Measurements from ENCODE around the gene LMOD1. TPM values are rescaled to one million over a fixed set of nuclear protein-coding genes. Genes with fewer than 3 reads are reported as not detected.

LMOD1 gene
- total RNA-seq, 1 experiment from 2014 or later = not detected

DNA sequence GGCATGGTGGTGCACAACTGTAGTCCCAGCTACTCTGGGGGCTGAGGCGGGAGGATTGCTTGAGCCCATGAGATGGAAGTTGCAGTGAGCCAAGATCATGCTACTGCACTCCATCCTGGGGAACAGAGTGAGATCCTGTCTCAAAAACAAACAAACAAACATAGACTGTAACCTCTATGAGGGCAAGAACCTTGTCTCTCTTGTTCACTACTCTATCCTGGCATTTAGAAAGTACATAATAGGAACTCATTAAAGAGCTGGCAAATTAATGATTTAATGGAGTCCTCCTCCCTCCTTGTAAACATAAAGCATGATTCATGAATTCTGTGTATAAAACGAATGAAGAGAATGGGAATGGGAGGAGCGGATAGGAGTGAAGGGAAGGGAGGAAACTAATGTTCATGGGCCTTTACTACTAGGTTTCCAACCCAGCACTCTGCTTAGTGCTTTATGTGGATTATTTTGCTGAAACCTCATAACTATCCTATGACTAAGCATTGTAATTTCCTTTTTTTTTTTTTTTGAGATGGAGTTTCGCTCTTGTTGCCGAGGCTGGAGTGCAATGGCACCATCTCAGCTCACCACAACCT, 8.6 kb downstream of the LMOD1 start:
- Histone ChIP-seq H3K79me2 (ENCODE audit: low read length) (no peaks in the 10 kb centered on the region), H3K9ac (ENCODE audit: low read length) (no peak overlapping the region), H2AFZ (ENCODE audit: low read length) (no peak overlapping the region), H3K4me1 (ENCODE audit: low read length) (0 out of 2 replicates have a peak, but pooled peaks cover 2% of the 10 kb centered on the region), H4K20me1 (ENCODE audit: insufficient read depth, low read depth, low read length) (no peaks in the 10 kb centered on the region), H3K4me3 (ENCODE audit: low read length) (no peak overlapping the region), H3K36me3 (ENCODE audit: insufficient read depth, low read length) (no peaks in the 10 kb centered on the region), H3K9me2 (replicated peaks; ENCODE audit: insufficient read depth, low read length) (no peaks in the 10 kb centered on the region), H3K27me3 (ENCODE audit: low read length) (no peaks in the 10 kb centered on the region), H3K27ac (ENCODE audit: low read length) (no peak overlapping the region), H3K4me2 (ENCODE audit: low read depth, low read length, poor library complexity, severe bottlenecking) (no peak overlapping the region), H3K9me3 (ENCODE audit: low read length) (no peaks in the 10 kb centered on the region)
- DNase-seq = no peak

GRCh38 chr1:201933840-201934430, 12.4 kb downstream of the LMOD1 start:
- Histone ChIP-seq H3K79me2 (ENCODE audit: low read length) (no peaks in the 10 kb centered on the region), H3K36me3 (ENCODE audit: insufficient read depth, low read length) (no peaks in the 10 kb centered on the region), H2AFZ (ENCODE audit: low read length) (no peak overlapping the region), H3K4me3 (ENCODE audit: low read length) (no peak overlapping the region), H3K9me3 (ENCODE audit: low read length) (no peaks in the 10 kb centered on the region), H3K9me2 (replicated peaks; ENCODE audit: insufficient read depth, low read length) (no peaks in the 10 kb centered on the region), H3K27me3 (ENCODE audit: low read length) (no peaks in the 10 kb centered on the region), H3K4me1 (ENCODE audit: low read length) (no peaks in the 10 kb centered on the region), H3K9ac (ENCODE audit: low read length) (no peak overlapping the region), H4K20me1 (ENCODE audit: insufficient read depth, low read depth, low read length) (no peaks in the 10 kb centered on the region), H3K4me2 (ENCODE audit: low read depth, low read length, poor library complexity, severe bottlenecking) (no peak overlapping the region), H3K27ac (ENCODE audit: low read length) (no peak overlapping the region)
- DNase-seq = no peak

DNA sequence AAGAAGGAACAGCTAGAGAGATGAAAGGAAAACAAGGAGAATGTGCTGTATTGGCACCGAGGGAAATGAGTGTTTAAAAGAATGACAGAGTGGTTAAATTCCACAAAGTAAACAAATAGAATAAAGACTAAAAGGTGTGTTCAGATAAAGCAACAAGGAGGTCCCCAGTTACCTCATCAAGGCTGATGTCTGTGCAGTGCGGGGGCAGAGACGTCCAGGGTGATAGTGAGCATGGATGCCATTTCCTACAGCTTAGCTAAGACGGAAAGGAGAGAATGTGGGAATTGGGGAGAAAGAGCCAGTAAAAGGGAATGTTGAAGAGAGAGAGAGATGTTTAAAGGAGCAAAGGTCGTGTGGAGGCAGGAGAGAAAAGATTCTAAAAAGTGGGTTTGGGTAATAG, 15.5 kb downstream of the LMOD1 start:
- Histone ChIP-seq H3K9ac (ENCODE audit: low read length) (no peak overlapping the region), H3K4me1 (ENCODE audit: low read length) (no peaks in the 10 kb centered on the region), H3K27me3 (ENCODE audit: low read length) (no peaks in the 10 kb centered on the region), H2AFZ (ENCODE audit: low read length) (no peak overlapping the region), H4K20me1 (ENCODE audit: insufficient read depth, low read depth, low read length) (no peaks in the 10 kb centered on the region), H3K36me3 (ENCODE audit: insufficient read depth, low read length) (no peaks in the 10 kb centered on the region), H3K4me2 (ENCODE audit: low read depth, low read length, poor library complexity, severe bottlenecking) (no peak overlapping the region), H3K79me2 (ENCODE audit: low read length) (no peaks in the 10 kb centered on the region), H3K4me3 (ENCODE audit: low read length) (no peak overlapping the region), H3K9me2 (replicated peaks; ENCODE audit: insufficient read depth, low read length) (no peaks in the 10 kb centered on the region), H3K9me3 (ENCODE audit: low read length) (no peaks in the 10 kb centered on the region), H3K27ac (ENCODE audit: low read length) (no peak overlapping the region)
- DNase-seq = no peak

GRCh38 chr1:201930137-201930536, 16.2 kb downstream of the LMOD1 start:
- H4K20me1 ChIP-seq (ENCODE audit: insufficient read depth, low read depth, low read length) = no peaks in the 10 kb centered on the region
- no peak overlapping the region for H3K4me3 ChIP-seq (ENCODE audit: low read length)
- no peaks in the 10 kb centered on the region for H3K4me1 ChIP-seq (ENCODE audit: low read length)
- H3K36me3 ChIP-seq (ENCODE audit: insufficient read depth, low read length) = no peaks in the 10 kb centered on the region
- H3K9me2 ChIP-seq (replicated peaks; ENCODE audit: insufficient read depth, low read length) = no peaks in the 10 kb centered on the region
- H3K9me3 ChIP-seq (ENCODE audit: low read length) = no peaks in the 10 kb centered on the region
- H3K9ac ChIP-seq (ENCODE audit: low read length) = no peak overlapping the region
- H3K27me3 ChIP-seq (ENCODE audit: low read length) = no peaks in the 10 kb centered on the region
- no peaks in the 10 kb centered on the region for H3K79me2 ChIP-seq (ENCODE audit: low read length)
- H2AFZ ChIP-seq (ENCODE audit: low read length) = no peak overlapping the region
- no peak overlapping the region for H3K27ac ChIP-seq (ENCODE audit: low read length)
- no peak for DNase-seq
- no peak overlapping the region for H3K4me2 ChIP-seq (ENCODE audit: low read depth, low read length, poor library complexity, severe bottlenecking)

GRCh38 chr1:201928266-201928665, 18.1 kb downstream of the LMOD1 start:
- Histone ChIP-seq H2AFZ (ENCODE audit: low read length) (no peak overlapping the region), H3K9ac (ENCODE audit: low read length) (no peak overlapping the region), H4K20me1 (ENCODE audit: insufficient read depth, low read depth, low read length) (no peaks in the 10 kb centered on the region), H3K27me3 (ENCODE audit: low read length) (no peaks in the 10 kb centered on the region), H3K4me1 (ENCODE audit: low read length) (no peaks in the 10 kb centered on the region), H3K36me3 (ENCODE audit: insufficient read depth, low read length) (no peaks in the 10 kb centered on the region), H3K9me2 (replicated peaks; ENCODE audit: insufficient read depth, low read length) (no peaks in the 10 kb centered on the region), H3K4me2 (ENCODE audit: low read depth, low read length, poor library complexity, severe bottlenecking) (no peak overlapping the region), H3K9me3 (ENCODE audit: low read length) (no peaks in the 10 kb centered on the region), H3K4me3 (ENCODE audit: low read length) (no peak overlapping the region), H3K79me2 (ENCODE audit: low read length) (no peaks in the 10 kb centered on the region), H3K27ac (ENCODE audit: low read length) (no peak overlapping the region)
- DNase-seq = no peak

GRCh38 chr1:201925981-201926645, 20.2 kb downstream of the LMOD1 start:
- no peaks in the 10 kb centered on the region for H4K20me1 ChIP-seq (ENCODE audit: insufficient read depth, low read depth, low read length)
- no peak overlapping the region for H3K27ac ChIP-seq (ENCODE audit: low read length)
- no peak overlapping the region for H3K4me3 ChIP-seq (ENCODE audit: low read length)
- no peaks in the 10 kb centered on the region for H3K36me3 ChIP-seq (ENCODE audit: insufficient read depth, low read length)
- no peak overlapping the region for H3K4me2 ChIP-seq (ENCODE audit: low read depth, low read length, poor library complexity, severe bottlenecking)
- no peaks in the 10 kb centered on the region for H3K9me3 ChIP-seq (ENCODE audit: low read length)
- no peaks in the 10 kb centered on the region for H3K4me1 ChIP-seq (ENCODE audit: low read length)
- no peak overlapping the region for H3K9ac ChIP-seq (ENCODE audit: low read length)
- no peaks in the 10 kb centered on the region for H3K27me3 ChIP-seq (ENCODE audit: low read length)
- no peaks in the 10 kb centered on the region for H3K9me2 ChIP-seq (replicated peaks; ENCODE audit: insufficient read depth, low read length)
- no peaks in the 10 kb centered on the region for H3K79me2 ChIP-seq (ENCODE audit: low read length)
- H2AFZ ChIP-seq (ENCODE audit: low read length) = no peak overlapping the region
- DNase-seq = no peak

GRCh38 chr1:201925301-201925567, 21.1 kb downstream of the LMOD1 start:
- Histone ChIP-seq H3K36me3 (ENCODE audit: insufficient read depth, low read length) (no peaks in the 10 kb centered on the region), H3K9ac (ENCODE audit: low read length) (no peak overlapping the region)

GRCh38 chr1:201921952-201922558, 24.3 kb downstream of the LMOD1 start:
- DNase-seq = no peak
- Histone ChIP-seq H3K9ac (ENCODE audit: low read length) (no peak overlapping the region), H3K9me2 (replicated peaks; ENCODE audit: insufficient read depth, low read length) (no peaks in the 10 kb centered on the region), H3K4me2 (ENCODE audit: low read depth, low read length, poor library complexity, severe bottlenecking) (no peak overlapping the region), H3K4me3 (ENCODE audit: low read length) (no peak overlapping the region), H3K79me2 (ENCODE audit: low read length) (no peaks in the 10 kb centered on the region), H2AFZ (ENCODE audit: low read length) (no peak overlapping the region), H3K36me3 (ENCODE audit: insufficient read depth, low read length) (no peaks in the 10 kb centered on the region), H3K27me3 (ENCODE audit: low read length) (no peaks in the 10 kb centered on the region), H3K4me1 (ENCODE audit: low read length) (no peaks in the 10 kb centered on the region), H4K20me1 (ENCODE audit: insufficient read depth, low read depth, low read length) (no peaks in the 10 kb centered on the region), H3K9me3 (ENCODE audit: low read length) (no peaks in the 10 kb centered on the region), H3K27ac (ENCODE audit: low read length) (no peak overlapping the region)

More at GRCh38 chr1:201925301-201925567, 21.1 kb downstream of the LMOD1 start:
- Histone ChIP-seq H3K27ac (ENCODE audit: low read length) (no peak overlapping the region), H3K27me3 (ENCODE audit: low read length) (no peaks in the 10 kb centered on the region), H3K4me3 (ENCODE audit: low read length) (no peak overlapping the region), H3K4me1 (ENCODE audit: low read length) (no peaks in the 10 kb centered on the region), H2AFZ (ENCODE audit: low read length) (no peak overlapping the region), H3K79me2 (ENCODE audit: low read length) (no peaks in the 10 kb centered on the region), H3K9me3 (ENCODE audit: low read length) (no peaks in the 10 kb centered on the region), H4K20me1 (ENCODE audit: insufficient read depth, low read depth, low read length) (no peaks in the 10 kb centered on the region), H3K9me2 (replicated peaks; ENCODE audit: insufficient read depth, low read length) (no peaks in the 10 kb centered on the region), H3K4me2 (ENCODE audit: low read depth, low read length, poor library complexity, severe bottlenecking) (no peak overlapping the region)
- no peak for DNase-seq
